GM12878 (cell line): ENCODE data around the gene SETD2. TPM values are rescaled to one million over a fixed set of nuclear protein-coding genes. Genes with fewer than 3 reads are reported as not detected.

Source experiments
- ATAC-seq: fragments of 200-7000 bp; cut with Tn5 transposase; 3 replicates; pipeline ENCODE4 v1.9.1; 2020; ENCODE audit warnings: mild to moderate bottlenecking, moderate library complexity
- BruUV-seq: library from RNA; stranded (reverse); fragments of 400-500 nt; replicated peaks from 2 replicates; lab custom pipeline; 2021; lab: Mats Ljungman, UMichigan
- CTCF ChIA-PET: fragments of 300-600 bp; sonication (Branson Sonifier 250); formaldehyde crosslinking; extraction: SDS; loops from one replicate; lab custom pipeline; 2021; ENCODE audit warnings: inconsistent platforms; lab: Yijun Ruan, JAX
- POLR2A ChIA-PET: fragments of 350-600 bp; formaldehyde crosslinking; extraction: SDS; loops from one replicate; lab custom pipeline; 2021; ENCODE audit warnings: inconsistent platforms; lab: Charles Lee
- RAD21 ChIA-PET: fragments of 300-600 bp; sonication (Branson Sonifier 250); formaldehyde crosslinking; loops from one replicate; lab custom pipeline; 2023; ENCODE audit warnings: antibody characterized with exemption; ENCODE audit not compliant: unreplicated experiment; lab: Charles Lee
- SMC1A ChIA-PET: fragments of 300-600 bp; sonication (Branson Sonifier 250); formaldehyde crosslinking; loops from one replicate; lab custom pipeline; 2023; ENCODE audit not compliant: unreplicated experiment, uncharacterized antibody; lab: Charles Lee
- DNase-seq: peaks from one replicate; pipeline ENCODE4 v3.0.0-alpha.2; 2011; ENCODE audit warnings: low read depth, low spot score
- FAIRE-seq: peaks from 3 replicates; lab custom pipeline; 2011; peaks lifted over from hg19 to GRCh38; lab: Jason Lieb, UNC
- H2AFZ ChIP-seq: 2 replicates; pipeline ENCODE4 v1.6.0; 2011; ENCODE audit warnings: low read depth, low read length, control low read depth; ENCODE audit not compliant: control insufficient read depth
- H3K27ac ChIP-seq: 2 replicates; pipeline ENCODE4 v1.5.1; 2011; ENCODE audit warnings: control low read depth; ENCODE audit not compliant: control insufficient read depth, insufficient read depth
- H3K27me3 ChIP-seq, 2 experiments: replicated peaks in 1 of 2; 2 replicates each; pipeline versions ENCODE4 v1.6.0 to v1.6.1; 2011; ENCODE audit warnings: low read length in 1 of 2; ENCODE audit not compliant: control insufficient read depth in 2 of 2, insufficient read depth in 2 of 2
- H3K36me3 ChIP-seq, 2 experiments: 2 replicates each; pipeline ENCODE4 v1.5.1; 2011; ENCODE audit warnings: low read length in 1 of 2; ENCODE audit not compliant: control insufficient read depth in 2 of 2, insufficient read depth in 2 of 2
- H3K4me1 ChIP-seq: 2 replicates; pipeline ENCODE4 v1.6.1; 2011; ENCODE audit warnings: mild to moderate bottlenecking, low read length, moderate library complexity, mixed read lengths; ENCODE audit not compliant: control insufficient read depth, insufficient read depth
- H3K4me2 ChIP-seq: 2 replicates; pipeline ENCODE4 v1.6.0; 2011; ENCODE audit warnings: control low read depth; ENCODE audit not compliant: control insufficient read depth, insufficient read depth
- H3K4me3 ChIP-seq: fragments of 200-600 bp; sonication (generic); 2 replicates; pipeline ENCODE4 v1.5.1; 2016
- H3K79me2 ChIP-seq: 2 replicates; pipeline ENCODE4 v1.6.0; 2011; ENCODE audit warnings: low read length; ENCODE audit not compliant: control insufficient read depth, insufficient read depth
- H3K9ac ChIP-seq: 2 replicates; pipeline ENCODE4 v1.8.0; 2011; ENCODE audit warnings: low read length, control low read depth, mixed read lengths; ENCODE audit not compliant: control insufficient read depth, insufficient read depth
- H3K9me3 ChIP-seq: replicated peaks from 3 replicates; pipeline ENCODE4 v1.5.1; 2011; ENCODE audit warnings: mild to moderate bottlenecking, low read length; ENCODE audit not compliant: control insufficient read depth, insufficient read depth
- H4K20me1 ChIP-seq: 2 replicates; pipeline ENCODE4 v1.6.0; 2011; ENCODE audit not compliant: control insufficient read depth, insufficient read depth
- NFYB ChIP-seq: IDR thresholded peaks from 2 replicates; pipeline ENCODE4 v1.6.1; 2011; ENCODE audit warnings: low read depth, mild to moderate bottlenecking, low read length, improper control_type of control experiment, moderate library complexity; ENCODE audit not compliant: insufficient read depth
- SUZ12 ChIP-seq: fragments of 200-600 bp; sonication (generic); IDR thresholded peaks from one replicate; pipeline ENCODE4 v1.6.1; 2018; ENCODE audit warnings: antibody characterized with exemption, mild to moderate bottlenecking; ENCODE audit not compliant: unreplicated experiment
- WRNIP1 ChIP-seq: IDR thresholded peaks from 2 replicates; pipeline ENCODE4 v1.6.1; 2011; ENCODE audit warnings: low read depth, low read length, improper control_type of control experiment, borderline replicate concordance
- WGBS: methylation state at CpG from one replicate; pipeline ENCODE4 v1.1.6; 2016; ENCODE audit warnings: low lambda C conversion rate; ENCODE audit not compliant: insufficient replicate concordance, insufficient coverage; ENCODE audit errors: missing lambda C conversion rate; 5-methylcytosine and 5-hydroxymethylcytosine counted together
- in situ Hi-C: fragments of 300-500 bp; cut with MboI; formaldehyde crosslinking; loops from 9 replicates; pipeline ENCODE4 v1.14.3; 2018; ENCODE audit warnings: mixed read lengths
- intact Hi-C: fragments of 100-400 bp; cut with micrococcal nuclease; formaldehyde crosslinking; loops from one replicate; pipeline ENCODE4 v1.14.2; 2022; ENCODE audit not compliant: unreplicated experiment
- polyA plus RNA-seq, 11 experiments: library from polyadenylated mRNA; depleted of rRNA in 4 of 11; unstranded in 6 of 11; stranded (reverse) in 5 of 11; fragments of >200 nt; fragmentation: Nextera tagmentation in 4 of 11; fragmentation: Illumina TruSeq in 1 of 11; extraction: Ambion mirVana in 4 of 11; extraction: Trizol in 1 of 11; gene quantifications; 1 replicate in 1 of 11; 2 replicates in 10 of 11; pipeline versions ENCODE4 v1.2.1 to v1.2.3, GENCODE V29; 2011 to 2016; ENCODE audit warnings: inconsistent platforms in 2 of 11, missing spikeins in 2 of 11, low read depth in 1 of 11
- total RNA-seq, 4 experiments: library from RNA; depleted of rRNA in 3 of 4; stranded (reverse); fragments of >200 nt in 3 of 4; fragmentation: Illumina TruSeq in 1 of 4; extraction: Trizol in 1 of 4; gene quantifications; 2 replicates each; pipeline versions ENCODE4 v1.2.1 to v1.2.3, GENCODE V29; 2013 to 2021
- TF ChIP-seq, protein P1 (sequence below): IDR thresholded peaks from 2 replicates; pipeline ENCODE4 v1.6.1; 2012; ENCODE audit warnings: low read depth, low read length, improper control_type of control experiment

The SETD2 gene
- total and polyA plus RNA-seq, 10 of the 15 experiments (the other 5 are each of a cell fraction or from before 2014, with no cell fraction given) = 8.4 to 44.9 (median 24.5) TPM

DNA sequence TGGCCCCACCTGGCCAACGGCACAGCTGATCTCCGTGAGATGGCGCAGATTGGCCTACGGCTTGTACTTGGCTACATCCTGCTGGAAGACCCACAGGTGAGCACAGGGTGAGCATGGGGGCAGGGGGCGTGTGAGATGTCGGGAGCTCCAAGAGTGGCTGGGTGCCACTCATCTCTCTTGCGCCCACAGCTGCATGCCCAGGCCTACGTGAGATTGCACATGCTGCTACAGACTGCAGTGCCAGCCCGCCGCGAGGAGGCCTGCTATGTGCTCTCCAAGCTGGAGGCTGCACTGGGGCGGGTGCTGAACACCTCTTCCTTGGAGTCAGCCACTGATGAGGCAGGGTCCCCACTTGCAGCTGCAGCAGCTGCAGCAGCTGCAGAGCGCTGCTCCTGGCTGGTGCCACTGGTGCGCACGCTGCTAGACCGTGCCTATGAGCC lies 162.2 kb downstream of the SETD2 start (continued):
- no peak for TF ChIP-seq WRNIP1
- TF ChIP-seq SUZ12 = no peak

DNA sequence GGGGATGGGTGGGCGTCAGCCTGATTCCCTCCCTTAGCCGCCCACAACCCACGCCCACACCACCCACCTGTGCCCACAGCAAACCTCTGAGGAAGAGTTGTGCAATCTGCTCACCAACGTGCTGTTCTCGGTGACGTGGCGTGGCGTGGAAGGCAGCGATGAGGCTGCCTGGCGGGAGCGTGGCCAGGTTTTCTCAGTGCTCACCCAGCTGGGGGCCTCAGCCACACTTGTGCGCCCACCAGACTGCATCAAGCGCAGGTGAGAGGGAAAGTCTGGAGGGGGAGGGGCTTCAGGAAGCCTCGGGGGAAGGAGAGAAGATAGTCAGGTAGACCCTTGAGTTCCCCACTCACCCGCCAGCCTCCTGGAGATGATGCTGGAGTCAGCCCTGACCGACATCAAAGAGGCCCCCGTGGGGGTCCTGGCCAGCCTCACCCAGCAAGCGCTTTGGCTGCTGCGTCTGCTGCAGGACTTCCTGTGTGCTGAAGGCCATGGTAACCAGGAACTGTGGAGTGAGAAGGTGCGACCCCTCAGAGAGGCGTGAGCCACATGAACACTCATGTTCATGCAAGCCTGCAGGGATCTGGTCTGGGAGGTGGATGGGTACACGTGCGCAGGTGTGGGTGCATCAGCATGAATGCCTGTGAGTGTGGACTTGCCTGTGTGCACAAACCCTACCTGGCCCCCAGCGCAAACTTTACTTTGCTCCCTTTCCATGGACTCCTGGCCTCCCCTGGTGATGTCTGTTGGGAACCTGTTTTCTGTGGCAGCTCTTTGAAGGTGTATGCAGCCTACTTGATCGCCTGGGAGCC lies 162.8 kb downstream of the SETD2 start:
- ChIA-PET RAD21 (no interaction called here), SMC1A (no interaction called here), CTCF (no interaction called here), POLR2A (no interaction called here)
- intact Hi-C loops = no loop called here
- ATAC-seq (no peak), FAIRE-seq (no peak), DNase-seq (no peak)
- Histone ChIP-seq H3K9me3 (no peaks in the 10 kb centered on the region), H4K20me1 (no peaks in the 10 kb centered on the region), H3K4me2 (no peak overlapping the region), H3K4me3 (no peak overlapping the region), H2AFZ (no peak overlapping the region), H3K36me3 (peaks cover 22 to 51% of the 10 kb centered on the region in 2 experiments; a peak in 3 of 4 replicates), H3K9ac (no peak overlapping the region), H3K27me3 (no peaks in the 10 kb centered on the region), H3K4me1 (no peaks in the 10 kb centered on the region), H3K27ac (no peak overlapping the region), H3K79me2 (no peaks in the 10 kb centered on the region)
- TF ChIP-seq SUZ12 = no peak
- no peak for TF ChIP-seq NFYB
- TF ChIP-seq, protein P1, sequence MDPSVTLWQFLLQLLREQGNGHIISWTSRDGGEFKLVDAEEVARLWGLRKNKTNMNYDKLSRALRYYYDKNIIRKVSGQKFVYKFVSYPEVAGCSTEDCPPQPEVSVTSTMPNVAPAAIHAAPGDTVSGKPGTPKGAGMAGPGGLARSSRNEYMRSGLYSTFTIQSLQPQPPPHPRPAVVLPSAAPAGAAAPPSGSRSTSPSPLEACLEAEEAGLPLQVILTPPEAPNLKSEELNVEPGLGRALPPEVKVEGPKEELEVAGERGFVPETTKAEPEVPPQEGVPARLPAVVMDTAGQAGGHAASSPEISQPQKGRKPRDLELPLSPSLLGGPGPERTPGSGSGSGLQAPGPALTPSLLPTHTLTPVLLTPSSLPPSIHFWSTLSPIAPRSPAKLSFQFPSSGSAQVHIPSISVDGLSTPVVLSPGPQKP = no peak
- WGBS = 92% methylated on average over 22 of the region's 25 CpGs
- in situ Hi-C loops = no loop called here
- no TSS peak for BruUV-seq
